Loucy (cell line): ENCODE data around the gene VSX1.

Experiments
- CTCF ChIP-seq: fragments of 200-600 bp; sonication (generic); conservative IDR thresholded peaks from 2 replicates; pipeline ENCODE4 v1.5.1; 2014; ENCODE audit warnings: mild to moderate bottlenecking, antibody characterized with exemption, low read length
- EZH2phosphoT487 ChIP-seq: fragments of 200-600 bp; IDR thresholded peaks from 2 replicates; pipeline ENCODE4 v1.6.1; 2018; ENCODE audit warnings: antibody characterized with exemption, mild to moderate bottlenecking, moderate library complexity, borderline replicate concordance

GRCh38 chr20:25099601-25100140, 17.7 kb upstream of the VSX1 start:
- TF ChIP-seq CTCF (no peak), EZH2phosphoT487 (no peak)
